Type B pancreatic cell (in vitro differentiated cells): ENCODE measurements around the gene GPHN. TPM values are rescaled to one million over a fixed set of nuclear protein-coding genes. Genes with fewer than 3 reads are reported as not detected.
"Not testable (repeated sequence)": the region's sequence is repeated elsewhere in the genome, so short reads cannot be mapped to it uniquely, and the experiment has no call there.

Experiments used
- DNase-seq: peaks from one replicate; pipeline ENCODE4 v3.0.0; 2021; ENCODE audit warnings: mixed read lengths; ENCODE audit not compliant: unreplicated experiment; ENCODE audit errors: extremely low spot score
- H3K27ac Mint-ChIP-seq: 2 replicates; pipeline ENCODE4 v1.8.0; 2021; ENCODE audit warnings: mild to moderate bottlenecking, mixed read lengths
- H3K27me3 Mint-ChIP-seq: 2 replicates; pipeline ENCODE4 v1.8.0; 2021; ENCODE audit warnings: mixed read lengths
- H3K36me3 Mint-ChIP-seq: 2 replicates; pipeline ENCODE4 v1.8.0; 2021; ENCODE audit warnings: mixed read lengths
- H3K4me1 Mint-ChIP-seq: one replicate; pipeline ENCODE4 v1.8.0; 2021; ENCODE audit warnings: mixed read lengths; ENCODE audit not compliant: unreplicated experiment
- H3K4me3 Mint-ChIP-seq: 2 replicates; pipeline ENCODE4 v1.8.0; 2021; ENCODE audit warnings: mild to moderate bottlenecking, mixed read lengths
- H3K9me3 Mint-ChIP-seq: 2 replicates; pipeline ENCODE4 v1.8.0; 2021; ENCODE audit warnings: mixed read lengths
- CTCF ChIP-seq: fragments of 200-600 bp; sonication (generic); conservative IDR thresholded peaks from 2 replicates; pipeline ENCODE4 v1.5.0; 2021; ENCODE audit warnings: antibody characterized with exemption, mild to moderate bottlenecking
- total RNA-seq: library from RNA; stranded (reverse); gene quantifications from 2 replicates; pipeline ENCODE4 v1.2.1, GENCODE V29; 2021; ENCODE audit warnings: low replicate concordance

The GPHN gene
- total RNA-seq, 1 donor from 2014 or later, result 38.9 TPM

GRCh38 chr14:67045440-67045839, 537.5 kb downstream of the GPHN start:
- H3K36me3 Mint-ChIP-seq, result peaks cover 11% of the 10 kb centered on the region
- no peaks in the 10 kb centered on the region for H3K4me1 Mint-ChIP-seq
- no peaks in the 10 kb centered on the region for H3K27me3 Mint-ChIP-seq
- DNase-seq, result no peak
- no peaks in the 10 kb centered on the region for H3K9me3 Mint-ChIP-seq
- no peak overlapping the region for H3K27ac Mint-ChIP-seq
- no peak for TF ChIP-seq CTCF
- no peak overlapping the region for H3K4me3 Mint-ChIP-seq

GRCh38 chr14:67050896-67051295, 542.9 kb downstream of the GPHN start:
- no peak for TF ChIP-seq CTCF
- peaks cover 11% of the 10 kb centered on the region for H3K9me3 Mint-ChIP-seq

GRCh38 chr14:67056684-67057083, 548.7 kb downstream of the GPHN start:
- Mint-ChIP-seq H3K9me3 (peaks cover 11% of the 10 kb centered on the region), H3K27me3 (no peaks in the 10 kb centered on the region), H3K4me3 (no peak overlapping the region), H3K4me1 (no peaks in the 10 kb centered on the region), H3K36me3 (peaks cover 21% of the 10 kb centered on the region), H3K27ac (no peak overlapping the region)
- no peak for DNase-seq
- no peak for TF ChIP-seq CTCF

More at GRCh38 chr14:67050896-67051295, 542.9 kb downstream of the GPHN start:
- no peaks in the 10 kb centered on the region for H3K27me3 Mint-ChIP-seq
- peaks cover 38% of the 10 kb centered on the region for H3K36me3 Mint-ChIP-seq
- no peaks in the 10 kb centered on the region for H3K4me1 Mint-ChIP-seq
- H3K4me3 Mint-ChIP-seq, result no peak overlapping the region
- DNase-seq, result no peak
- no peak overlapping the region for H3K27ac Mint-ChIP-seq

GRCh38 chr14:67059596-67059995, 551.6 kb downstream of the GPHN start:
- Mint-ChIP-seq H3K4me3 (no peak overlapping the region), H3K4me1 (no peaks in the 10 kb centered on the region), H3K27ac (no peak overlapping the region), H3K27me3 (no peaks in the 10 kb centered on the region), H3K9me3 (no peaks in the 10 kb centered on the region), H3K36me3 (peaks cover 15% of the 10 kb centered on the region)
- TF ChIP-seq CTCF, result no peak
- no peak for DNase-seq

- no peaks in the 10 kb centered on the region for H3K27me3 Mint-ChIP-seq
- TF ChIP-seq CTCF, result no peak
- H3K36me3 Mint-ChIP-seq, result peaks cover 10% of the 10 kb centered on the region
- H3K9me3 Mint-ChIP-seq, result no peaks in the 10 kb centered on the region
- no peak overlapping the region for H3K27ac Mint-ChIP-seq
- no peak overlapping the region for H3K4me3 Mint-ChIP-seq
- H3K4me1 Mint-ChIP-seq, result no peaks in the 10 kb centered on the region
- DNase-seq, result no peak
Observed at GRCh38 chr14:67060546-67060945, 552.6 kb downstream of the GPHN start.

GRCh38 chr14:67067070-67067814, 559.3 kb downstream of the GPHN start:
- H3K27me3 Mint-ChIP-seq, H3K4me1 Mint-ChIP-seq, H3K4me3 Mint-ChIP-seq, H3K27ac Mint-ChIP-seq, H3K9me3 Mint-ChIP-seq, DNase-seq: not testable (repeated sequence)
- H3K36me3 Mint-ChIP-seq, result peaks cover 13% of the 10 kb centered on the region
